GM23338 (cell line): Measurements from ENCODE around the gene SLC5A5. TPM values are rescaled to one million over a fixed set of nuclear protein-coding genes. Genes with fewer than 3 reads are reported as not detected.

Source experiments
- ATAC-seq: fragments of 200-7000 bp; cut with Tn5 transposase; 3 replicates; pipeline ENCODE4 v1.9.1; 2020
- DNase-seq: peaks from one replicate; pipeline ENCODE4 v3.0.0-alpha.2; 2015; ENCODE audit warnings: low spot score
- H2AFZ ChIP-seq: fragments of 200-600 bp; sonication (generic); 2 replicates; pipeline ENCODE4 v1.8.0; 2016; ENCODE audit warnings: antibody characterized with exemption, mild to moderate bottlenecking, moderate library complexity
- H3F3A ChIP-seq: fragments of 200-600 bp; sonication (generic); replicated peaks from 2 replicates; pipeline ENCODE4 v1.8.0; 2017; ENCODE audit warnings: antibody characterized with exemption, mixed run types, low read depth
- H3K27ac ChIP-seq: fragments of 200-600 bp; sonication (generic); 2 replicates; pipeline ENCODE4 v1.6.1; 2016; ENCODE audit warnings: low read depth
- H3K27me3 ChIP-seq: fragments of 200-600 bp; sonication (generic); 2 replicates; pipeline ENCODE4 v1.8.0; 2016; ENCODE audit warnings: mild to moderate bottlenecking, mixed run types, moderate library complexity; ENCODE audit not compliant: insufficient read depth
- H3K36me3 ChIP-seq: fragments of 200-600 bp; sonication (generic); 2 replicates; pipeline ENCODE4 v1.8.0; 2016; ENCODE audit warnings: mild to moderate bottlenecking; ENCODE audit not compliant: insufficient read depth
- H3K4me1 ChIP-seq: fragments of 200-600 bp; sonication (generic); 2 replicates; pipeline ENCODE4 v1.8.0; 2016; ENCODE audit warnings: mild to moderate bottlenecking, moderate library complexity; ENCODE audit not compliant: insufficient read depth
- H3K4me2 ChIP-seq: fragments of 200-600 bp; sonication (generic); 2 replicates; pipeline ENCODE4 v1.7.1; 2017; ENCODE audit warnings: mixed run types
- H3K4me3 ChIP-seq: fragments of 200-600 bp; sonication (generic); 2 replicates; pipeline ENCODE4 v1.6.1; 2016; ENCODE audit warnings: mixed run types
- H3K79me2 ChIP-seq: fragments of 200-600 bp; sonication (generic); replicated peaks from 2 replicates; pipeline ENCODE4 v1.8.0; 2017; ENCODE audit warnings: mild to moderate bottlenecking; ENCODE audit not compliant: insufficient read depth
- H3K9me2 ChIP-seq: fragments of 200-600 bp; sonication (generic); 2 replicates; pipeline ENCODE4 v1.8.0; 2017; ENCODE audit not compliant: insufficient read depth
- H4K20me1 ChIP-seq: fragments of 200-600 bp; sonication (generic); replicated peaks from 2 replicates; pipeline ENCODE4 v1.8.0; 2017; ENCODE audit warnings: mild to moderate bottlenecking; ENCODE audit not compliant: insufficient read depth
- H3K27ac Mint-ChIP-seq: 2 replicates; pipeline ENCODE4 v1.8.0; 2020; ENCODE audit warnings: inconsistent platforms, mild to moderate bottlenecking, moderate library complexity, mixed read lengths
- H3K27me3 Mint-ChIP-seq: 3 replicates; pipeline ENCODE4 v1.8.0; 2022; ENCODE audit warnings: low read depth, mild to moderate bottlenecking, moderate library complexity, mixed read lengths, inconsistent platforms; ENCODE audit not compliant: insufficient read depth, poor library complexity
- H3K36me3 Mint-ChIP-seq: 3 replicates; pipeline ENCODE4 v1.8.0; 2021; ENCODE audit warnings: low read depth, mild to moderate bottlenecking, inconsistent platforms, moderate library complexity, mixed read lengths
- H3K4me1 Mint-ChIP-seq: 3 replicates; pipeline ENCODE4 v1.8.0; 2020; ENCODE audit warnings: mild to moderate bottlenecking, inconsistent platforms, mixed read lengths
- H3K4me3 Mint-ChIP-seq: 3 replicates; pipeline ENCODE4 v1.8.0; 2021; ENCODE audit warnings: moderate library complexity, mild to moderate bottlenecking, inconsistent platforms, mixed read lengths
- H3K9me3 Mint-ChIP-seq: 3 replicates; pipeline ENCODE4 v1.8.0; 2020; ENCODE audit warnings: moderate library complexity, mild to moderate bottlenecking, inconsistent platforms, mixed read lengths
- CREB1 ChIP-seq: fragments of 250-450 bp; sonication (Bioruptor Pico); IDR thresholded peaks from 2 replicates; pipeline ENCODE4 v1.5.0; 2020; ENCODE audit warnings: low read depth, mild to moderate bottlenecking, moderate library complexity
- JUNB ChIP-seq: IDR thresholded peaks from one replicate; pipeline ENCODE4 v1.6.1; 2016; ENCODE audit warnings: antibody characterized with exemption; ENCODE audit not compliant: unreplicated experiment
- POLR2AphosphoS5 ChIP-seq: IDR thresholded peaks from 2 replicates; pipeline ENCODE4 v1.6.1; 2016; ENCODE audit warnings: antibody characterized with exemption, low read depth
- ZNF114 ChIP-seq: fragments of 250-450 bp; sonication (Bioruptor Pico); IDR thresholded peaks from 2 replicates; pipeline ENCODE4 v1.5.0; 2020; ENCODE audit warnings: mild to moderate bottlenecking, moderate library complexity
- polyA plus RNA-seq: library from polyadenylated mRNA; unstranded; fragments of >200 nt; fragmentation: Nextera tagmentation; extraction: Ambion mirVana; gene quantifications from 2 replicates; pipeline ENCODE4 v1.2.1, GENCODE V29; 2016
- total RNA-seq: library from RNA; depleted of rRNA; stranded (reverse); fragments of >200 nt; shearing (Covaris generic); gene quantifications from 2 replicates; pipeline ENCODE4 v1.2.3, GENCODE V29; 2014
- TF ChIP-seq, protein P1 (sequence below): fragments of 250-450 bp; sonication (Bioruptor Pico); IDR thresholded peaks from 2 replicates; pipeline ENCODE4 v1.5.0; 2020; ENCODE audit warnings: mild to moderate bottlenecking, moderate library complexity
- TF ChIP-seq, protein P2 (sequence below), 2 experiments: fragments of 200-600 bp in 1 of 2; sonication (generic) in 1 of 2; conservative IDR thresholded peaks; 2 replicates each; pipeline versions ENCODE4 v1.5.1 to v1.6.1; 2016 to 2017; ENCODE audit warnings: antibody characterized with exemption in 2 of 2, low read depth in 2 of 2, mild to moderate bottlenecking in 2 of 2, moderate library complexity in 1 of 2
- TF ChIP-seq, protein P3 (sequence below): IDR thresholded peaks from 2 replicates; pipeline ENCODE4 v1.6.1; 2016; ENCODE audit warnings: antibody characterized with exemption

Gene SLC5A5
- total and polyA plus RNA-seq, 2 experiments from 2014 or later: 1.0 to 2.1 TPM

DNA sequence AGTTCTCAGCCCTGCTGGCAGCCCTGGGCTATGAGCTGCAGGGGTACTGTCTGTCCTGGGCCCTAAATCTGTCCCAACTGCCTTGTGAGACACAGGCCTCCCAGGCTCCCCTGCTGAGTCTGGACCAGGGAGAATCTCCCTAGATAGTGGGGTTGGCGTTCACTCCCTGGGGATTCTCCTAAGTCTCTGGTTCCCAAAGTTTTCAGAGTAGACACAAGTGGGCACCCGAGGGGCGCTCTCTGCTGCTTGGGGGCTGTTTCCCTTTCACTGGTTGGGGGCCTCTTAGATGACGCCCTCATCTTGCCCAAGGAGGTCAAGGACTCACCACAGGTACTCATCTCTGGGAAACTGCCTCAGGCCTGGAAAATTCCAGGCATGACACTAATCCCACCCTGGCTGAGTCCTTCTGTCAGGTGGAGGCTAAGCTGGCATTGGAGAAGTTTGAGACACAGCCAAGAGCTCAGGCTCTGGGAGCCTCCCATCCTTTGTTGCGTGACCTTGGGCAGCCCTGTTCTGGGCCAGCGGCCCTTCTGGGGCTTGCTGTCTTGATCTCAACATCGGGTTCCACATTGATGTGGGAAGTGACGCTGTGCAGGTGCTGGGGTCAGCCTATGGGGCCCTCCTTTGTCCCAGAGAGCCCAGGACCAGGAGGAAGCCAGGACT is 8.1 kb upstream of the SLC5A5 start:
- ATAC-seq (no peak), DNase-seq (no peak)
- Histone ChIP-seq H3K27me3 (no peaks in the 10 kb centered on the region), H3K36me3 (peaks cover 37% of the 10 kb centered on the region), H3K4me2 (no peak overlapping the region), H3K9me2 (no peaks in the 10 kb centered on the region), H3K4me1 (peaks cover 13% of the 10 kb centered on the region; the same call in 1 of the 2 replicates), H4K20me1 (peaks cover 45% of the 10 kb centered on the region), H3K27ac (peak overlapping the region; percentile 81), H3K4me3 (no peak overlapping the region), H3F3A (peaks cover 67% of the 10 kb centered on the region), H3K79me2 (peaks cover 29% of the 10 kb centered on the region), H2AFZ (no peak overlapping the region)
- Mint-ChIP-seq H3K27me3 (peaks cover 48% of the 10 kb centered on the region), H3K4me3 (peak overlapping the region; percentile 39; the same call in 1 of the 3 replicates), H3K9me3 (peaks cover 11% of the 10 kb centered on the region; the same call in 2 of the 3 replicates), H3K4me1 (peaks cover 23% of the 10 kb centered on the region), H3K27ac (peak overlapping the region; percentile 48; the same call in 1 of the 2 replicates), H3K36me3 (peaks cover 64% of the 10 kb centered on the region)
- TF ChIP-seq, protein P1, sequence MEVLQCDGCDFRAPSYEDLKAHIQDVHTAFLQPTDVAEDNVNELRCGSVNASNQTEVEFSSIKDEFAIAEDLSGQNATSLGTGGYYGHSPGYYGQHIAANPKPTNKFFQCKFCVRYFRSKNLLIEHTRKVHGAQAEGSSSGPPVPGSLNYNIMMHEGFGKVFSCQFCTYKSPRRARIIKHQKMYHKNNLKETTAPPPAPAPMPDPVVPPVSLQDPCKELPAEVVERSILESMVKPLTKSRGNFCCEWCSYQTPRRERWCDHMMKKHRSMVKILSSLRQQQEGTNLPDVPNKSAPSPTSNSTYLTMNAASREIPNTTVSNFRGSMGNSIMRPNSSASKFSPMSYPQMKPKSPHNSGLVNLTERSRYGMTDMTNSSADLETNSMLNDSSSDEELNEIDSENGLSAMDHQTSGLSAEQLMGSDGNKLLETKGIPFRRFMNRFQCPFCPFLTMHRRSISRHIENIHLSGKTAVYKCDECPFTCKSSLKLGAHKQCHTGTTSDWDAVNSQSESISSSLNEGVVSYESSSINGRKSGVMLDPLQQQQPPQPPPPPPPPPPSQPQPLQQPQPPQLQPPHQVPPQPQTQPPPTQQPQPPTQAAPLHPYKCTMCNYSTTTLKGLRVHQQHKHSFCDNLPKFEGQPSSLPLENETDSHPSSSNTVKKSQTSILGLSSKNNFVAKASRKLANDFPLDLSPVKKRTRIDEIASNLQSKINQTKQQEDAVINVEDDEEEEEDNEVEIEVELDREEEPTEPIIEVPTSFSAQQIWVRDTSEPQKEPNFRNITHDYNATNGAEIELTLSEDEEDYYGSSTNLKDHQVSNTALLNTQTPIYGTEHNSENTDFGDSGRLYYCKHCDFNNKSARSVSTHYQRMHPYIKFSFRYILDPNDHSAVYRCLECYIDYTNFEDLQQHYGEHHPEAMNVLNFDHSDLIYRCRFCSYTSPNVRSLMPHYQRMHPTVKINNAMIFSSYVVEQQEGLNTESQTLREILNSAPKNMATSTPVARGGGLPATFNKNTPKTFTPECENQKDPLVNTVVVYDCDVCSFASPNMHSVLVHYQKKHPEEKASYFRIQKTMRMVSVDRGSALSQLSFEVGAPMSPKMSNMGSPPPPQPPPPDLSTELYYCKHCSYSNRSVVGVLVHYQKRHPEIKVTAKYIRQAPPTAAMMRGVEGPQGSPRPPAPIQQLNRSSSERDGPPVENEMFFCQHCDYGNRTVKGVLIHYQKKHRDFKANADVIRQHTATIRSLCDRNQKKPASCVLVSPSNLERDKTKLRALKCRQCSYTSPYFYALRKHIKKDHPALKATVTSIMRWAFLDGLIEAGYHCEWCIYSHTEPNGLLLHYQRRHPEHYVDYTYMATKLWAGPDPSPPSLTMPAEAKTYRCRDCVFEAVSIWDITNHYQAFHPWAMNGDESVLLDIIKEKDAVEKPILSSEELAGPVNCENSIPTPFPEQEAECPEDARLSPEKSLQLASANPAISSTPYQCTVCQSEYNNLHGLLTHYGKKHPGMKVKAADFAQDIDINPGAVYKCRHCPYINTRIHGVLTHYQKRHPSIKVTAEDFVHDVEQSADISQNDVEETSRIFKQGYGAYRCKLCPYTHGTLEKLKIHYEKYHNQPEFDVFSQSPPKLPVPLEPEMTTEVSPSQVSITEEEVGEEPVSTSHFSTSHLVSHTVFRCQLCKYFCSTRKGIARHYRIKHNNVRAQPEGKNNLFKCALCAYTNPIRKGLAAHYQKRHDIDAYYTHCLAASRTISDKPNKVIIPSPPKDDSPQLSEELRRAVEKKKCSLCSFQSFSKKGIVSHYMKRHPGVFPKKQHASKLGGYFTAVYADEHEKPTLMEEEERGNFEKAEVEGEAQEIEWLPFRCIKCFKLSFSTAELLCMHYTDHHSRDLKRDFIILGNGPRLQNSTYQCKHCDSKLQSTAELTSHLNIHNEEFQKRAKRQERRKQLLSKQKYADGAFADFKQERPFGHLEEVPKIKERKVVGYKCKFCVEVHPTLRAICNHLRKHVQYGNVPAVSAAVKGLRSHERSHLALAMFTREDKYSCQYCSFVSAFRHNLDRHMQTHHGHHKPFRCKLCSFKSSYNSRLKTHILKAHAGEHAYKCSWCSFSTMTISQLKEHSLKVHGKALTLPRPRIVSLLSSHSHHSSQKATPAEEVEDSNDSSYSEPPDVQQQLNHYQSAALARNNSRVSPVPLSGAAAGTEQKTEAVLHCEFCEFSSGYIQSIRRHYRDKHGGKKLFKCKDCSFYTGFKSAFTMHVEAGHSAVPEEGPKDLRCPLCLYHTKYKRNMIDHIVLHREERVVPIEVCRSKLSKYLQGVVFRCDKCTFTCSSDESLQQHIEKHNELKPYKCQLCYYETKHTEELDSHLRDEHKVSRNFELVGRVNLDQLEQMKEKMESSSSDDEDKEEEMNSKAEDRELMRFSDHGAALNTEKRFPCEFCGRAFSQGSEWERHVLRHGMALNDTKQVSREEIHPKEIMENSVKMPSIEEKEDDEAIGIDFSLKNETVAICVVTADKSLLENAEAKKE (CRISPR knock-in tag): no peak
- TF ChIP-seq POLR2AphosphoS5: no peak
- no peak for TF ChIP-seq ZNF114 (CRISPR knock-in tag)
- TF ChIP-seq, protein P2, sequence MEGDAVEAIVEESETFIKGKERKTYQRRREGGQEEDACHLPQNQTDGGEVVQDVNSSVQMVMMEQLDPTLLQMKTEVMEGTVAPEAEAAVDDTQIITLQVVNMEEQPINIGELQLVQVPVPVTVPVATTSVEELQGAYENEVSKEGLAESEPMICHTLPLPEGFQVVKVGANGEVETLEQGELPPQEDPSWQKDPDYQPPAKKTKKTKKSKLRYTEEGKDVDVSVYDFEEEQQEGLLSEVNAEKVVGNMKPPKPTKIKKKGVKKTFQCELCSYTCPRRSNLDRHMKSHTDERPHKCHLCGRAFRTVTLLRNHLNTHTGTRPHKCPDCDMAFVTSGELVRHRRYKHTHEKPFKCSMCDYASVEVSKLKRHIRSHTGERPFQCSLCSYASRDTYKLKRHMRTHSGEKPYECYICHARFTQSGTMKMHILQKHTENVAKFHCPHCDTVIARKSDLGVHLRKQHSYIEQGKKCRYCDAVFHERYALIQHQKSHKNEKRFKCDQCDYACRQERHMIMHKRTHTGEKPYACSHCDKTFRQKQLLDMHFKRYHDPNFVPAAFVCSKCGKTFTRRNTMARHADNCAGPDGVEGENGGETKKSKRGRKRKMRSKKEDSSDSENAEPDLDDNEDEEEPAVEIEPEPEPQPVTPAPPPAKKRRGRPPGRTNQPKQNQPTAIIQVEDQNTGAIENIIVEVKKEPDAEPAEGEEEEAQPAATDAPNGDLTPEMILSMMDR (conservative IDR thresholded peaks at IDR 0.05; ENCODE audit: low read depth in 2 of 2): no peak
- TF ChIP-seq CREB1 (CRISPR knock-in tag): no peak
- TF ChIP-seq, protein P3, sequence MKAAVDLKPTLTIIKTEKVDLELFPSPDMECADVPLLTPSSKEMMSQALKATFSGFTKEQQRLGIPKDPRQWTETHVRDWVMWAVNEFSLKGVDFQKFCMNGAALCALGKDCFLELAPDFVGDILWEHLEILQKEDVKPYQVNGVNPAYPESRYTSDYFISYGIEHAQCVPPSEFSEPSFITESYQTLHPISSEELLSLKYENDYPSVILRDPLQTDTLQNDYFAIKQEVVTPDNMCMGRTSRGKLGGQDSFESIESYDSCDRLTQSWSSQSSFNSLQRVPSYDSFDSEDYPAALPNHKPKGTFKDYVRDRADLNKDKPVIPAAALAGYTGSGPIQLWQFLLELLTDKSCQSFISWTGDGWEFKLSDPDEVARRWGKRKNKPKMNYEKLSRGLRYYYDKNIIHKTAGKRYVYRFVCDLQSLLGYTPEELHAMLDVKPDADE: no peak
- no peak for TF ChIP-seq JUNB
